AG10803 (cell line): ENCODE results near the gene FAM13A.
"Not testable (repeated sequence)": the region's sequence is repeated elsewhere in the genome, so short reads cannot be mapped to it uniquely, and the experiment has no call there.

Experiments
- DNase-seq: peaks from one replicate; pipeline ENCODE4 v3.0.0; 2010; ENCODE audit warnings: low read depth
- H3K4me3 ChIP-seq: 2 replicates; pipeline ENCODE4 v1.5.1; 2011; ENCODE audit warnings: mild to moderate bottlenecking, low read length, control low read depth
- TF ChIP-seq, protein P1 (sequence below): conservative IDR thresholded peaks from 2 replicates; pipeline ENCODE4 v1.5.1; 2011; ENCODE audit warnings: mild to moderate bottlenecking, low read length, control low read depth, inconsistent platforms

FAM13A gene

GRCh38 chr4:88927420-88927819 is 129.6 kb downstream of the FAM13A start:
- no peak for DNase-seq
- no peak overlapping the region for H3K4me3 ChIP-seq
- TF ChIP-seq, protein P1, sequence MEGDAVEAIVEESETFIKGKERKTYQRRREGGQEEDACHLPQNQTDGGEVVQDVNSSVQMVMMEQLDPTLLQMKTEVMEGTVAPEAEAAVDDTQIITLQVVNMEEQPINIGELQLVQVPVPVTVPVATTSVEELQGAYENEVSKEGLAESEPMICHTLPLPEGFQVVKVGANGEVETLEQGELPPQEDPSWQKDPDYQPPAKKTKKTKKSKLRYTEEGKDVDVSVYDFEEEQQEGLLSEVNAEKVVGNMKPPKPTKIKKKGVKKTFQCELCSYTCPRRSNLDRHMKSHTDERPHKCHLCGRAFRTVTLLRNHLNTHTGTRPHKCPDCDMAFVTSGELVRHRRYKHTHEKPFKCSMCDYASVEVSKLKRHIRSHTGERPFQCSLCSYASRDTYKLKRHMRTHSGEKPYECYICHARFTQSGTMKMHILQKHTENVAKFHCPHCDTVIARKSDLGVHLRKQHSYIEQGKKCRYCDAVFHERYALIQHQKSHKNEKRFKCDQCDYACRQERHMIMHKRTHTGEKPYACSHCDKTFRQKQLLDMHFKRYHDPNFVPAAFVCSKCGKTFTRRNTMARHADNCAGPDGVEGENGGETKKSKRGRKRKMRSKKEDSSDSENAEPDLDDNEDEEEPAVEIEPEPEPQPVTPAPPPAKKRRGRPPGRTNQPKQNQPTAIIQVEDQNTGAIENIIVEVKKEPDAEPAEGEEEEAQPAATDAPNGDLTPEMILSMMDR = no peak

DNA sequence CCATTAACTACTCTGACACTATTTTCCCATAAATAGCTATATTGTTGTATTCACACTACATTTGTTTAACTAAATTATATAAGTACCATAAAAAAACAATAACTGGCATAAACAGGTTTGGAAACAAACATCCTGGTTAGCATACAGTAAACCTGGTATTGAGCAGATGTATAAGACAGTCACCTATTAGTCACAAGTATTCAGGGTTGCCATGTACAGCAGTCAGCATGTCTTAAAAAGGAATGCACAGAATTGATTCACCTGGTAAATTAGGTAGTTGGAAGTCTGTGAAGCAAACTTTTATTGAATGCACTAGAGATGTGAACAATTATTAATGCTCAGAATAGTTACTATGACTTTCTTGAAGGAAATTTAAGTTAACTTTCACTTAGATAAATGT is 137.9 kb downstream of the FAM13A start:
- H3K4me3 ChIP-seq = no peak overlapping the region
- TF ChIP-seq, protein P1 = no peak
- no peak for DNase-seq

- H3K4me3 ChIP-seq, DNase-seq: not testable (repeated sequence)
Measured at GRCh38 chr4:88913181-88913580, 143.8 kb downstream of the FAM13A start.

DNA sequence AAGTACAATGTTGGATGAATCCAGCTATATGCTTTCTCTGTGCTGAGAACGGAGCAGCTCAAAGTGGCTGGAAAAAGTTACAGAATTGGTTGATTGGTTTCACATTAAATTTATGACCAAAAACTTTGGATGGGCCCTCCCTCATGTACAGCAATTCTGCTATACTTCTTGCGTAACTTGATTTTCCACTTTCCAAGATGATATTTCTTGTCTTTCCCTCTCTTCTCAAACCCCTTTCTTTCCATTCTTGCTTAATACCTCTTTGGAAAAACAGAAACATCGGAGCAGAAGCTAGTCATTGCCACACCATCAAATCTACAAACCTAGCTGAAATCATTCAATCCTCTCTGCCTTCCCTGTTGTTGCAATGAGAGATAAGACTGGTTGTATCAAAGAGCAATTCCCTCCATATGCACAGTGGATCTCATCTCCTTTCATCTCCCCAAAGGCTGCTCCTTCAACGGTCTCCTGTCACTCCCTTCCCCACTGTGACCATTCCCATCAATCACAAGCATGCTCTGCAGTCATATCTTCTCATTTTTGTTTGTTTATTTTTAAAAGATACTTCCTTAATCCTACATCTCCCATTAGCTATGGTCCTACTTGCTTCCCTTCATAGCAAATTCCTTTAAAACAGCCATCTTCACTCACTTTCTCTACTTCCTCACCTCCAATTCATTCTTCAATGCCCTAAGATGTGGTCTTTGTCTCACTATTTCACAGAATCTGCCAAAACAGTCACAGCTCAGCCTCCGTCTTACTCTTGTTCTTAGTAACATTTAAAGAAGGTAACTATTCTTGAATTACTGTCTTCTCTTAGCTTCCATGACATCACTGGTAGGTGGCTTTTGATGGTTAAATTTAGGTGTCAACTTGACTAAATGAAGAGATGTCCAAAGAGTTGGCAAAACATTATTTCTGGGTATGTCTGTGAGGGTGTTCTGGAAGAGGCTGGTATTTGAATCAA is 145.5 kb downstream of the FAM13A start:
- no peak for DNase-seq
- H3K4me3 ChIP-seq = no peak overlapping the region
- TF ChIP-seq, protein P1 = no peak

- TF ChIP-seq, protein P1 = no peak
- DNase-seq = no peak
- no peak overlapping the region for H3K4me3 ChIP-seq
Measured at GRCh38 chr4:88910101-88910500, 146.9 kb downstream of the FAM13A start.

DNA sequence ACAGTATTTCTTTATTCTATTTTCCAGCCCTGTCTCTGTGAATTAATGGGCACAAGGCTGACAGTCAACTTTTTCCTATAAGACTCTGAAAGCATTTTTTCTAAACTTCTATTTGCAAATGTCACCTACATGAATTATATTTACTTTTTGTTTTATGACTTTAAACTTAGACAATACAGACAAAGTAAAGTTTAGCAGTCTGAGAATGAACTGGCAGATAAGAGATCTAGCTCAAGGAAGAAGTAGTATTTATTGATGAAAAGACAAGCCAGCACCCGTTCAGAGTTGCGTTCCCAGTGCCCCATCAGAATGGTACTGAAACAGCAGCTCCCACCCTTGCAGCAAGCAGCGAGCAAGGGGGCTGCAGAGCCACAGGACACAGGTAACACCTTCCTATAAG is 148.5 kb downstream of the FAM13A start:
- H3K4me3 ChIP-seq = no peak overlapping the region
- DNase-seq = no peak
- TF ChIP-seq, protein P1 = no peak

DNA sequence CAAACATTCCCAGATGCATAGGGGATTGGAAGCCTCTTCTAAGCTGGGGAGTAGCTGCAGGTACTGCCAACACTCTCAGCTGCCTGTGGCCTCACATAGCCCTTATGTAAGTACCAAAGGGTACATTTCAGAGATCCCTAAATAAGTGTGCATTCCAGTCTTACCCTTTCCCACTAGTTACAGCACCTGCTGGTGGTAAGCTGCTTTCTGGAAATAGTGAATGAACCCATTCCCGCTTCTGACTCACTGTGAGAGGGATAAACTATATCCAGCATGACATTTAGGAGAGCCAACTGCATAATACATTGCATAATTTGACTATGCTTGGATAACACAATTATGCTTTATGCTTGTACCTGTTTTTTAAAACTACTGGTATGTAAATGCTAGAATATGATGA is 149.0 kb downstream of the FAM13A start:
- H3K4me3 ChIP-seq = no peak overlapping the region
- DNase-seq = no peak
- TF ChIP-seq, protein P1 = no peak
